Neural cell (in vitro differentiated cells): Measurements from ENCODE around the gene TTF1.

Experiments used
- EP300 ChIP-seq: fragments of 450-650 bp; conservative IDR thresholded peaks from 2 replicates; pipeline ENCODE4 v1.6.1; 2014; ENCODE audit warnings: antibody characterized with exemption, mild to moderate bottlenecking, moderate library complexity; ENCODE audit not compliant: poor library complexity, severe bottlenecking
- POLR2AphosphoS5 ChIP-seq: IDR thresholded peaks from 2 replicates; pipeline ENCODE4 v1.6.1; 2012
- RAD21 ChIP-seq: fragments of 450-650 bp; conservative IDR thresholded peaks from 2 replicates; pipeline ENCODE4 v1.6.1; 2014; ENCODE audit warnings: antibody characterized with exemption, mild to moderate bottlenecking, moderate library complexity
- TAF1 ChIP-seq: IDR thresholded peaks from 2 replicates; pipeline ENCODE4 v1.6.1; 2012; ENCODE audit warnings: low read depth
- TF ChIP-seq, protein P1 (sequence below): fragments of 450-650 bp; IDR thresholded peaks from 2 replicates; pipeline ENCODE4 v1.5.1; 2014; ENCODE audit warnings: antibody characterized with exemption, mild to moderate bottlenecking, moderate library complexity; ENCODE audit not compliant: poor library complexity, severe bottlenecking

GRCh38 chr9:132407196-132407595, 556 bp upstream of the TTF1 start:
- TF ChIP-seq, protein P1, sequence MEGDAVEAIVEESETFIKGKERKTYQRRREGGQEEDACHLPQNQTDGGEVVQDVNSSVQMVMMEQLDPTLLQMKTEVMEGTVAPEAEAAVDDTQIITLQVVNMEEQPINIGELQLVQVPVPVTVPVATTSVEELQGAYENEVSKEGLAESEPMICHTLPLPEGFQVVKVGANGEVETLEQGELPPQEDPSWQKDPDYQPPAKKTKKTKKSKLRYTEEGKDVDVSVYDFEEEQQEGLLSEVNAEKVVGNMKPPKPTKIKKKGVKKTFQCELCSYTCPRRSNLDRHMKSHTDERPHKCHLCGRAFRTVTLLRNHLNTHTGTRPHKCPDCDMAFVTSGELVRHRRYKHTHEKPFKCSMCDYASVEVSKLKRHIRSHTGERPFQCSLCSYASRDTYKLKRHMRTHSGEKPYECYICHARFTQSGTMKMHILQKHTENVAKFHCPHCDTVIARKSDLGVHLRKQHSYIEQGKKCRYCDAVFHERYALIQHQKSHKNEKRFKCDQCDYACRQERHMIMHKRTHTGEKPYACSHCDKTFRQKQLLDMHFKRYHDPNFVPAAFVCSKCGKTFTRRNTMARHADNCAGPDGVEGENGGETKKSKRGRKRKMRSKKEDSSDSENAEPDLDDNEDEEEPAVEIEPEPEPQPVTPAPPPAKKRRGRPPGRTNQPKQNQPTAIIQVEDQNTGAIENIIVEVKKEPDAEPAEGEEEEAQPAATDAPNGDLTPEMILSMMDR: no peak
- TF ChIP-seq TAF1 (no peak), POLR2AphosphoS5 (no peak), RAD21 (no peak), EP300 (no peak)
